Suprapubic skin (tissue), 4 donors: ENCODE data around the gene PAQR5. TPM values are rescaled to one million over a fixed set of nuclear protein-coding genes. Genes with fewer than 3 reads are reported as not detected.

Source experiments
- DNase-seq, 2 donors: peaks; one replicate each; pipeline ENCODE4 v3.0.0-alpha.2; 2019; ENCODE audit warnings: low spot score in 2 of 2
- H3K27ac ChIP-seq: fragments of 200-600 bp; sonication (generic); one replicate; pipeline ENCODE4 v1.5.1; 2019
- H3K27me3 ChIP-seq: fragments of 200-600 bp; sonication (generic); one replicate; pipeline ENCODE4 v1.5.1; 2019
- H3K36me3 ChIP-seq: fragments of 200-600 bp; sonication (generic); one replicate; pipeline ENCODE4 v1.5.1; 2019
- H3K4me1 ChIP-seq: fragments of 200-600 bp; sonication (generic); one replicate; pipeline ENCODE4 v1.5.1; 2019
- H3K4me3 ChIP-seq: fragments of 200-600 bp; sonication (generic); one replicate; pipeline ENCODE4 v1.5.1; 2019; ENCODE audit warnings: mild to moderate bottlenecking
- H3K9me3 ChIP-seq: fragments of 200-600 bp; sonication (generic); one replicate; pipeline ENCODE4 v1.5.1; 2019
- EP300 ChIP-seq: sonication (generic); formaldehyde crosslinking; IDR thresholded peaks from one replicate; pipeline ENCODE4 v1.6.1; 2017; ENCODE audit warnings: antibody characterized with exemption
- POLR2A ChIP-seq, 2 donors: fragments of 450-650 bp; IDR thresholded peaks; one replicate each; pipeline ENCODE4 v1.6.1; 2017; ENCODE audit warnings: antibody characterized with exemption in 2 of 2, mild to moderate bottlenecking in 2 of 2, moderate library complexity in 2 of 2
- POLR2AphosphoS5 ChIP-seq, 3 donors: sonication (generic); formaldehyde crosslinking; IDR thresholded peaks; one replicate each; pipeline ENCODE4 v1.6.1; 2017; ENCODE audit warnings: antibody characterized with exemption in 3 of 3
- WGBS: methylation state at CpG from one replicate; pipeline ENCODE4 v1.1.5; 2018; 5-methylcytosine and 5-hydroxymethylcytosine counted together
- total RNA-seq, 4 donors: library from RNA; depleted of rRNA; stranded (reverse); fragments of >200 nt; gene quantifications; one replicate each; pipeline ENCODE4 v1.1.0, GENCODE V29; 2016
- TF ChIP-seq, protein P1 (sequence below), 2 donors: fragments of 200-600 bp in 1 of 2; fragments of 450-650 bp in 1 of 2; sonication (generic) in 1 of 2; IDR thresholded peaks; one replicate each; pipeline ENCODE4 v1.5.1; 2016 to 2019; ENCODE audit warnings: antibody characterized with exemption in 2 of 2, mild to moderate bottlenecking in 1 of 2, moderate library complexity in 1 of 2

PAQR5 gene
- total RNA-seq, 4 donors from 2014 or later, result 2.5 to 22.4 (median 9.3) TPM

- Histone ChIP-seq H3K36me3 (no peaks in the 10 kb centered on the region), H3K4me3 (no peak overlapping the region), H3K27ac (no peak overlapping the region), H3K4me1 (no peaks in the 10 kb centered on the region), H3K27me3 (no peaks in the 10 kb centered on the region), H3K9me3 (no peaks in the 10 kb centered on the region)
- DNase-seq, result no peak
- TF ChIP-seq, protein P1, sequence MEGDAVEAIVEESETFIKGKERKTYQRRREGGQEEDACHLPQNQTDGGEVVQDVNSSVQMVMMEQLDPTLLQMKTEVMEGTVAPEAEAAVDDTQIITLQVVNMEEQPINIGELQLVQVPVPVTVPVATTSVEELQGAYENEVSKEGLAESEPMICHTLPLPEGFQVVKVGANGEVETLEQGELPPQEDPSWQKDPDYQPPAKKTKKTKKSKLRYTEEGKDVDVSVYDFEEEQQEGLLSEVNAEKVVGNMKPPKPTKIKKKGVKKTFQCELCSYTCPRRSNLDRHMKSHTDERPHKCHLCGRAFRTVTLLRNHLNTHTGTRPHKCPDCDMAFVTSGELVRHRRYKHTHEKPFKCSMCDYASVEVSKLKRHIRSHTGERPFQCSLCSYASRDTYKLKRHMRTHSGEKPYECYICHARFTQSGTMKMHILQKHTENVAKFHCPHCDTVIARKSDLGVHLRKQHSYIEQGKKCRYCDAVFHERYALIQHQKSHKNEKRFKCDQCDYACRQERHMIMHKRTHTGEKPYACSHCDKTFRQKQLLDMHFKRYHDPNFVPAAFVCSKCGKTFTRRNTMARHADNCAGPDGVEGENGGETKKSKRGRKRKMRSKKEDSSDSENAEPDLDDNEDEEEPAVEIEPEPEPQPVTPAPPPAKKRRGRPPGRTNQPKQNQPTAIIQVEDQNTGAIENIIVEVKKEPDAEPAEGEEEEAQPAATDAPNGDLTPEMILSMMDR (IDR thresholded peaks at IDR 0.05), result no peak
- TF ChIP-seq POLR2AphosphoS5 (IDR thresholded peaks at IDR 0.05) (no peak), EP300 (no peak), POLR2A (IDR thresholded peaks at IDR 0.05) (no peak)
- WGBS, result 86% methylated on average over 5 of the region's 5 CpGs
These were observed 135.5 kb downstream of the PAQR5 start for GRCh38 chr15:69434238-69434637.

- Histone ChIP-seq H3K27me3 (no peaks in the 10 kb centered on the region), H3K36me3 (no peaks in the 10 kb centered on the region), H3K4me1 (no peaks in the 10 kb centered on the region), H3K9me3 (no peaks in the 10 kb centered on the region), H3K27ac (no peak overlapping the region), H3K4me3 (no peak overlapping the region)
- whole genome bisulfite sequencing, result 98% methylated on average over 14 of the region's 18 CpGs
- TF ChIP-seq POLR2AphosphoS5 (IDR thresholded peaks at IDR 0.05) (no peak), POLR2A (IDR thresholded peaks at IDR 0.05) (no peak), EP300 (no peak)
- TF ChIP-seq, protein P1 (IDR thresholded peaks at IDR 0.05), result no peak
- no peak for DNase-seq
These were observed 136.0 kb downstream of the PAQR5 start for GRCh38 chr15:69434679-69435078.

GRCh38 chr15:69435985-69436384, 137.3 kb downstream of the PAQR5 start:
- 96% methylated on average over 4 of the region's 4 CpGs for WGBS
- H3K36me3 ChIP-seq, result no peaks in the 10 kb centered on the region
- TF ChIP-seq EP300 (no peak), POLR2A (IDR thresholded peaks at IDR 0.05) (no peak), POLR2AphosphoS5 (IDR thresholded peaks at IDR 0.05) (no peak)
- TF ChIP-seq, protein P1 (IDR thresholded peaks at IDR 0.05), result no peak

DNA sequence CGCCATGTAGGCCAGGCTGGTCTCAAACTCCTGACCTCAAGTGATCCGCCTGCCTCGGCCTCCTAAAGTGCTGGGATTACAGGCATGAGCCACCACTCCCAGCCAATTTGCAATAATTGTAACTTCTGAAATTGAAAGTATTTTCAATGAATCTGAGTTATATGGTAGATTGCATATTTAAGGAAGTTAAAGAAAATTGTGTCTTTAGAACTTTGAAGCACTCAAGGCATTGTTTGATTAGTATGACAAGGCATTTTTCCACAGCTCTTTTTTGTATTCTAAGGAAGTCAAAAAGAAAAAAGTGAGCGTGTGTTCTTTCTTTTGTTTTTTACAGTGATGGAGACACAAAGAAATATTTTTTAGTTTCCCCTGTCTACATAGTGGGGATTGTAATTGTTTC, 138.2 kb downstream of the PAQR5 start:
- no peaks in the 10 kb centered on the region for H3K4me1 ChIP-seq
- H3K27me3 ChIP-seq, result no peaks in the 10 kb centered on the region
- 99% methylated on average over 4 of the region's 4 CpGs for WGBS
- H3K27ac ChIP-seq, result no peak overlapping the region
- no peak overlapping the region for H3K4me3 ChIP-seq
- H3K9me3 ChIP-seq, result no peaks in the 10 kb centered on the region
- no peak for DNase-seq
- no peaks in the 10 kb centered on the region for H3K36me3 ChIP-seq
- no peak for TF ChIP-seq EP300
- no peak for TF ChIP-seq POLR2A (IDR thresholded peaks at IDR 0.05)

More at GRCh38 chr15:69435985-69436384, 137.3 kb downstream of the PAQR5 start:
- Histone ChIP-seq H3K4me1 (no peaks in the 10 kb centered on the region), H3K4me3 (no peak overlapping the region), H3K27ac (no peak overlapping the region), H3K27me3 (no peaks in the 10 kb centered on the region), H3K9me3 (no peaks in the 10 kb centered on the region)
- DNase-seq, result no peak

GRCh38 chr15:69439623-69440022, 140.9 kb downstream of the PAQR5 start:
- no peaks in the 10 kb centered on the region for H3K27me3 ChIP-seq
- 82% methylated on average over 4 of the region's 4 CpGs for WGBS
- no peak overlapping the region for H3K27ac ChIP-seq
- no peak for DNase-seq
- H3K36me3 ChIP-seq, result no peaks in the 10 kb centered on the region
- H3K9me3 ChIP-seq, result no peaks in the 10 kb centered on the region
- H3K4me3 ChIP-seq, result no peak overlapping the region
- TF ChIP-seq, protein P1 (IDR thresholded peaks at IDR 0.05), result no peak
- TF ChIP-seq POLR2A (IDR thresholded peaks at IDR 0.05) (no peak), EP300 (no peak), POLR2AphosphoS5 (IDR thresholded peaks at IDR 0.05) (no peak)
- H3K4me1 ChIP-seq, result no peaks in the 10 kb centered on the region

- H3K27ac ChIP-seq, result no peak overlapping the region
- WGBS, result 89% methylated on average over 5 of the region's 5 CpGs
- H3K27me3 ChIP-seq, result no peaks in the 10 kb centered on the region
- no peak for TF ChIP-seq POLR2A (IDR thresholded peaks at IDR 0.05)
- TF ChIP-seq, protein P1 (IDR thresholded peaks at IDR 0.05), result no peak
- no peak for TF ChIP-seq EP300
- no peak for TF ChIP-seq POLR2AphosphoS5 (IDR thresholded peaks at IDR 0.05)
- no peaks in the 10 kb centered on the region for H3K9me3 ChIP-seq
- no peak for DNase-seq
- no peak overlapping the region for H3K4me3 ChIP-seq
- no peaks in the 10 kb centered on the region for H3K36me3 ChIP-seq
- H3K4me1 ChIP-seq, result no peaks in the 10 kb centered on the region
These were observed 144.4 kb downstream of the PAQR5 start for GRCh38 chr15:69443032-69443611.
